ENCODE data around the gene UBE3B. TPM values are rescaled to one million over a fixed set of nuclear protein-coding genes. Genes with fewer than 3 reads are reported as not detected.
"Not testable (repeated sequence)": the region's sequence is repeated elsewhere in the genome, so short reads cannot be mapped to it uniquely, and the experiment has no call there.

Gene UBE3B
- total and polyA plus RNA-seq, 4 donors: 10.0 to 58.9 (median 26.8) TPM

- no peak for TF ChIP-seq CTCF (IDR thresholded peaks at IDR 0.05; ENCODE audit: control extremely low read depth, extremely low read depth)
- Histone ChIP-seq H3K27me3 (ENCODE audit: control insufficient read depth in 3 of 3, insufficient read depth in 3 of 3, low read length in 2 of 3) (no peaks in the 10 kb centered on the region), H3K4me1 (ENCODE audit: control insufficient read depth in 5 of 5, insufficient read depth in 5 of 5, low read length in 5 of 5) (peaks cover 2 to 44% (median 5%) of the 10 kb centered on the region in 5 donors), H3K36me3 (ENCODE audit: control insufficient read depth in 4 of 4, insufficient read depth in 4 of 4, low read length in 4 of 4) (peaks cover 13 to 35% (median 22%) of the 10 kb centered on the region in 4 donors), H3K9ac (ENCODE audit: insufficient read depth in 1 of 2, low read length in 2 of 2) (no peak overlapping the region), H3K9me3 (ENCODE audit: control insufficient read depth in 4 of 4, insufficient read depth in 3 of 4, low read length in 3 of 4) (no peaks in the 10 kb centered on the region), H3K4me3 (no peak overlapping the region), H3K27ac (ENCODE audit: low read depth in 1 of 2, low read length in 1 of 2) (no peak overlapping the region)
- DNase-seq (no peak), ATAC-seq (ENCODE audit: insufficient read depth, low FRiP score) (no peak)
- WGBS, 2 donors: 85 to 90% methylated on average over 10 of the region's 10 CpGs
Observed at GRCh38 chr12:109469517-109469916, 7.9 kb upstream of the UBE3B start.

- WGBS, 2 donors: 78 to 84% methylated on average over 3 of the region's 3 CpGs
- ATAC-seq (ENCODE audit: insufficient read depth, low FRiP score): no peak
- H3K27ac ChIP-seq (ENCODE audit: low read depth in 1 of 2, low read length in 1 of 2): peak overlapping the region in 1 of 2 donors; percentile 38
Observed at GRCh38 chr12:109473006-109473405, 4.4 kb upstream of the UBE3B start.

GRCh38 chr12:109473526-109474270 lies 3.7 kb upstream of the UBE3B start:
- Histone ChIP-seq H3K4me1 (ENCODE audit: control insufficient read depth in 5 of 5, insufficient read depth in 5 of 5, low read length in 5 of 5) (peaks cover 8 to 32% (median 15%) of the 10 kb centered on the region in 5 donors), H3K27ac (ENCODE audit: low read depth in 1 of 2, low read length in 1 of 2) (peak overlapping the region in 1 of 2 donors; percentile 38), H3K36me3 (ENCODE audit: control insufficient read depth in 4 of 4, insufficient read depth in 4 of 4, low read length in 4 of 4) (peaks cover 6 to 11% (median 9%) of the 10 kb centered on the region in 4 donors)
- not testable (repeated sequence) for H3K4me3 ChIP-seq; DNase-seq; ATAC-seq (ENCODE audit: insufficient read depth, low FRiP score); H3K9ac ChIP-seq (ENCODE audit: insufficient read depth in 1 of 2, low read length in 2 of 2); H3K27me3 ChIP-seq (ENCODE audit: control insufficient read depth in 3 of 3, insufficient read depth in 3 of 3, low read length in 2 of 3); H3K9me3 ChIP-seq (ENCODE audit: control insufficient read depth in 4 of 4, insufficient read depth in 3 of 4, low read length in 3 of 4)
- 93 to 97% methylated on average over 16 of the region's 16 CpGs for WGBS, 2 donors

More at GRCh38 chr12:109473006-109473405, 4.4 kb upstream of the UBE3B start:
- H3K27me3 ChIP-seq (ENCODE audit: control insufficient read depth in 3 of 3, insufficient read depth in 3 of 3, low read length in 2 of 3): no peaks in the 10 kb centered on the region
- DNase-seq: no peak
- H3K9ac ChIP-seq (ENCODE audit: insufficient read depth in 1 of 2, low read length in 2 of 2): no peak overlapping the region
- no peak for TF ChIP-seq CTCF (IDR thresholded peaks at IDR 0.05; ENCODE audit: control extremely low read depth, extremely low read depth)
- peaks cover 8 to 30% (median 13%) of the 10 kb centered on the region in 5 donors for H3K4me1 ChIP-seq (ENCODE audit: control insufficient read depth in 5 of 5, insufficient read depth in 5 of 5, low read length in 5 of 5)
- no peak overlapping the region for H3K4me3 ChIP-seq
- H3K36me3 ChIP-seq (ENCODE audit: control insufficient read depth in 4 of 4, insufficient read depth in 4 of 4, low read length in 4 of 4): peaks cover 8 to 13% (median 11%) of the 10 kb centered on the region in 4 donors
- no peaks in the 10 kb centered on the region for H3K9me3 ChIP-seq (ENCODE audit: control insufficient read depth in 4 of 4, insufficient read depth in 3 of 4, low read length in 3 of 4)

GRCh38 chr12:109475121-109475520 lies 2.3 kb upstream of the UBE3B start:
- no peak overlapping the region for H3K9ac ChIP-seq (ENCODE audit: insufficient read depth in 1 of 2, low read length in 2 of 2)
- WGBS, 2 donors: 89 to 93% methylated on average over 7 of the region's 7 CpGs
- no peak for TF ChIP-seq CTCF (IDR thresholded peaks at IDR 0.05; ENCODE audit: control extremely low read depth, extremely low read depth)
- no peaks in the 10 kb centered on the region for H3K27me3 ChIP-seq (ENCODE audit: control insufficient read depth in 3 of 3, insufficient read depth in 3 of 3, low read length in 2 of 3)
- H3K36me3 ChIP-seq (ENCODE audit: control insufficient read depth in 4 of 4, insufficient read depth in 4 of 4, low read length in 4 of 4): peaks cover 0 to 6% (median 3%) of the 10 kb centered on the region in 4 donors
- H3K4me1 ChIP-seq (ENCODE audit: control insufficient read depth in 5 of 5, insufficient read depth in 5 of 5, low read length in 5 of 5): peaks cover 8 to 33% (median 13%) of the 10 kb centered on the region in 5 donors
- ATAC-seq (ENCODE audit: insufficient read depth, low FRiP score) (no peak), DNase-seq (no peak)
- H3K9me3 ChIP-seq (ENCODE audit: control insufficient read depth in 4 of 4, insufficient read depth in 3 of 4, low read length in 3 of 4): no peaks in the 10 kb centered on the region
- no peak overlapping the region for H3K4me3 ChIP-seq
- H3K27ac ChIP-seq (ENCODE audit: low read depth in 1 of 2, low read length in 1 of 2): no peak overlapping the region
